GM12878 (cell line): ENCODE measurements around the gene OR5M11. TPM values are rescaled to one million over a fixed set of nuclear protein-coding genes. Genes with fewer than 3 reads are reported as not detected.

Source experiments
- ATAC-seq: fragments of 200-7000 bp; cut with Tn5 transposase; 3 replicates; pipeline ENCODE4 v1.9.1; 2020; ENCODE audit warnings: mild to moderate bottlenecking, moderate library complexity
- BruUV-seq: library from RNA; stranded (reverse); fragments of 400-500 nt; replicated peaks from 2 replicates; lab custom pipeline; 2021; lab: Mats Ljungman, UMichigan
- CTCF ChIA-PET: fragments of 300-600 bp; sonication (Branson Sonifier 250); formaldehyde crosslinking; extraction: SDS; loops from one replicate; lab custom pipeline; 2021; ENCODE audit warnings: inconsistent platforms; lab: Yijun Ruan, JAX
- POLR2A ChIA-PET: fragments of 350-600 bp; formaldehyde crosslinking; extraction: SDS; loops from one replicate; lab custom pipeline; 2021; ENCODE audit warnings: inconsistent platforms; lab: Charles Lee
- RAD21 ChIA-PET: fragments of 300-600 bp; sonication (Branson Sonifier 250); formaldehyde crosslinking; loops from one replicate; lab custom pipeline; 2023; ENCODE audit warnings: antibody characterized with exemption; ENCODE audit not compliant: unreplicated experiment; lab: Charles Lee
- SMC1A ChIA-PET: fragments of 300-600 bp; sonication (Branson Sonifier 250); formaldehyde crosslinking; loops from one replicate; lab custom pipeline; 2023; ENCODE audit not compliant: unreplicated experiment, uncharacterized antibody; lab: Charles Lee
- DNase-seq: peaks from one replicate; pipeline ENCODE4 v3.0.0-alpha.2; 2011; ENCODE audit warnings: low read depth, low spot score
- FAIRE-seq: peaks from 3 replicates; lab custom pipeline; 2011; peaks lifted over from hg19 to GRCh38; lab: Jason Lieb, UNC
- H2AFZ ChIP-seq: 2 replicates; pipeline ENCODE4 v1.6.0; 2011; ENCODE audit warnings: low read depth, low read length, control low read depth; ENCODE audit not compliant: control insufficient read depth
- H3K27ac ChIP-seq: 2 replicates; pipeline ENCODE4 v1.5.1; 2011; ENCODE audit warnings: control low read depth; ENCODE audit not compliant: control insufficient read depth, insufficient read depth
- H3K27me3 ChIP-seq, 2 experiments: replicated peaks in 1 of 2; 2 replicates each; pipeline versions ENCODE4 v1.6.0 to v1.6.1; 2011; ENCODE audit warnings: low read length in 1 of 2; ENCODE audit not compliant: control insufficient read depth in 2 of 2, insufficient read depth in 2 of 2
- H3K36me3 ChIP-seq, 2 experiments: 2 replicates each; pipeline ENCODE4 v1.5.1; 2011; ENCODE audit warnings: low read length in 1 of 2; ENCODE audit not compliant: control insufficient read depth in 2 of 2, insufficient read depth in 2 of 2
- H3K4me1 ChIP-seq: 2 replicates; pipeline ENCODE4 v1.6.1; 2011; ENCODE audit warnings: mild to moderate bottlenecking, low read length, moderate library complexity, mixed read lengths; ENCODE audit not compliant: control insufficient read depth, insufficient read depth
- H3K4me2 ChIP-seq: 2 replicates; pipeline ENCODE4 v1.6.0; 2011; ENCODE audit warnings: control low read depth; ENCODE audit not compliant: control insufficient read depth, insufficient read depth
- H3K4me3 ChIP-seq: fragments of 200-600 bp; sonication (generic); 2 replicates; pipeline ENCODE4 v1.5.1; 2016
- H3K79me2 ChIP-seq: 2 replicates; pipeline ENCODE4 v1.6.0; 2011; ENCODE audit warnings: low read length; ENCODE audit not compliant: control insufficient read depth, insufficient read depth
- H3K9ac ChIP-seq: 2 replicates; pipeline ENCODE4 v1.8.0; 2011; ENCODE audit warnings: low read length, control low read depth, mixed read lengths; ENCODE audit not compliant: control insufficient read depth, insufficient read depth
- H3K9me3 ChIP-seq: replicated peaks from 3 replicates; pipeline ENCODE4 v1.5.1; 2011; ENCODE audit warnings: mild to moderate bottlenecking, low read length; ENCODE audit not compliant: control insufficient read depth, insufficient read depth
- H4K20me1 ChIP-seq: 2 replicates; pipeline ENCODE4 v1.6.0; 2011; ENCODE audit not compliant: control insufficient read depth, insufficient read depth
- TCF7 ChIP-seq: IDR thresholded peaks from 2 replicates; pipeline ENCODE4 v1.6.1; 2014; ENCODE audit warnings: antibody characterized with exemption, borderline replicate concordance
- ZNF24 ChIP-seq: fragments of 450-650 bp; IDR thresholded peaks from 2 replicates; pipeline ENCODE4 v1.6.1; 2017; ENCODE audit warnings: antibody characterized with exemption, mild to moderate bottlenecking
- WGBS: methylation state at CpG from one replicate; pipeline ENCODE4 v1.1.6; 2016; ENCODE audit warnings: low lambda C conversion rate; ENCODE audit not compliant: insufficient replicate concordance, insufficient coverage; ENCODE audit errors: missing lambda C conversion rate; 5-methylcytosine and 5-hydroxymethylcytosine counted together
- in situ Hi-C: fragments of 300-500 bp; cut with MboI; formaldehyde crosslinking; loops from 9 replicates; pipeline ENCODE4 v1.14.3; 2018; ENCODE audit warnings: mixed read lengths
- intact Hi-C: fragments of 100-400 bp; cut with micrococcal nuclease; formaldehyde crosslinking; loops from one replicate; pipeline ENCODE4 v1.14.2; 2022; ENCODE audit not compliant: unreplicated experiment
- polyA plus RNA-seq, 11 experiments: library from polyadenylated mRNA; depleted of rRNA in 4 of 11; unstranded in 6 of 11; stranded (reverse) in 5 of 11; fragments of >200 nt; fragmentation: Nextera tagmentation in 4 of 11; fragmentation: Illumina TruSeq in 1 of 11; extraction: Ambion mirVana in 4 of 11; extraction: Trizol in 1 of 11; gene quantifications; 1 replicate in 1 of 11; 2 replicates in 10 of 11; pipeline versions ENCODE4 v1.2.1 to v1.2.3, GENCODE V29; 2011 to 2016; ENCODE audit warnings: inconsistent platforms in 2 of 11, missing spikeins in 2 of 11, low read depth in 1 of 11
- total RNA-seq, 4 experiments: library from RNA; depleted of rRNA in 3 of 4; stranded (reverse); fragments of >200 nt in 3 of 4; fragmentation: Illumina TruSeq in 1 of 4; extraction: Trizol in 1 of 4; gene quantifications; 2 replicates each; pipeline versions ENCODE4 v1.2.1 to v1.2.3, GENCODE V29; 2013 to 2021
- TF ChIP-seq, protein P1 (sequence below): IDR thresholded peaks from 2 replicates; pipeline ENCODE4 v1.6.1; 2012; ENCODE audit warnings: improper control_type of control experiment, low read depth, low read length; ENCODE audit not compliant: insufficient replicate concordance

Gene OR5M11
- total and polyA plus RNA-seq, 10 of the 15 experiments (the other 5 are each of a cell fraction or from before 2014, with no cell fraction given) = not detected

DNA sequence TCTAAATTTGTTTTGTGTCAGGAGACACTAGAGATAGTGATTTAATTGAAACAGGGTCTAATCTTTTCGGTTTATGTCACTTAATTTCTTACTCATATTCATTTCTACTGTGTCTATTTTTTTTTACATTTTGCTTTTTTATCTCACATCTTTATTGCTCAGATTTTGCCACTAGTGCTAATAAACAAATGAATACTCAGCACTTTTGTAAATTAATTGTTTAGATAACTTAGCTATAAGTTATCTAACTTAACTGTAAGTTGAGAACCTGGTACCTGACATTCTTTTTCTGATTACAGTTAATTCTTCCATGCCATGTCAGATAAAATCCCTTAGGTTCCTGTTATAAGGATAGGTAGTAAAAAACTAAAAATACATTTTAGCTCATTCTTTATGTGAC, 29.8 kb downstream of the OR5M11 start:
- ChIA-PET SMC1A (interaction anchor here (0.7 kb wide), 2 partner anchors 141 to 736 kb away, joined by 3 read pairs; no protein-coding TSS in a partner anchor), RAD21 (no interaction called here), CTCF (interaction anchor here (0.6 to 0.8 kb wide), 2 partner anchors 10 to 19 kb away, joined by 3 read pairs; no protein-coding TSS in a partner anchor), POLR2A (no interaction called here)
- H3K36me3 ChIP-seq = no peaks in the 10 kb centered on the region
- no peak for DNase-seq
- no peak for FAIRE-seq
- H3K9me3 ChIP-seq = no peaks in the 10 kb centered on the region
- H2AFZ ChIP-seq = no peak overlapping the region
- no peak overlapping the region for H3K27ac ChIP-seq
- H3K79me2 ChIP-seq = no peaks in the 10 kb centered on the region
- H3K9ac ChIP-seq = no peak overlapping the region
- no TSS peak for BruUV-seq
- H3K4me1 ChIP-seq = no peaks in the 10 kb centered on the region
- ATAC-seq = no peak
- H3K27me3 ChIP-seq = no peaks in the 10 kb centered on the region
- H3K4me2 ChIP-seq = no peak overlapping the region
- intact Hi-C loops (no loop called here), in situ Hi-C loops (no loop called here)
- no peaks in the 10 kb centered on the region for H4K20me1 ChIP-seq
- WGBS = 0% methylated on average over 1 of the region's 1 CpG
- no peak overlapping the region for H3K4me3 ChIP-seq
- TF ChIP-seq ZNF24 (no peak), TCF7 (no peak)
- TF ChIP-seq, protein P1, sequence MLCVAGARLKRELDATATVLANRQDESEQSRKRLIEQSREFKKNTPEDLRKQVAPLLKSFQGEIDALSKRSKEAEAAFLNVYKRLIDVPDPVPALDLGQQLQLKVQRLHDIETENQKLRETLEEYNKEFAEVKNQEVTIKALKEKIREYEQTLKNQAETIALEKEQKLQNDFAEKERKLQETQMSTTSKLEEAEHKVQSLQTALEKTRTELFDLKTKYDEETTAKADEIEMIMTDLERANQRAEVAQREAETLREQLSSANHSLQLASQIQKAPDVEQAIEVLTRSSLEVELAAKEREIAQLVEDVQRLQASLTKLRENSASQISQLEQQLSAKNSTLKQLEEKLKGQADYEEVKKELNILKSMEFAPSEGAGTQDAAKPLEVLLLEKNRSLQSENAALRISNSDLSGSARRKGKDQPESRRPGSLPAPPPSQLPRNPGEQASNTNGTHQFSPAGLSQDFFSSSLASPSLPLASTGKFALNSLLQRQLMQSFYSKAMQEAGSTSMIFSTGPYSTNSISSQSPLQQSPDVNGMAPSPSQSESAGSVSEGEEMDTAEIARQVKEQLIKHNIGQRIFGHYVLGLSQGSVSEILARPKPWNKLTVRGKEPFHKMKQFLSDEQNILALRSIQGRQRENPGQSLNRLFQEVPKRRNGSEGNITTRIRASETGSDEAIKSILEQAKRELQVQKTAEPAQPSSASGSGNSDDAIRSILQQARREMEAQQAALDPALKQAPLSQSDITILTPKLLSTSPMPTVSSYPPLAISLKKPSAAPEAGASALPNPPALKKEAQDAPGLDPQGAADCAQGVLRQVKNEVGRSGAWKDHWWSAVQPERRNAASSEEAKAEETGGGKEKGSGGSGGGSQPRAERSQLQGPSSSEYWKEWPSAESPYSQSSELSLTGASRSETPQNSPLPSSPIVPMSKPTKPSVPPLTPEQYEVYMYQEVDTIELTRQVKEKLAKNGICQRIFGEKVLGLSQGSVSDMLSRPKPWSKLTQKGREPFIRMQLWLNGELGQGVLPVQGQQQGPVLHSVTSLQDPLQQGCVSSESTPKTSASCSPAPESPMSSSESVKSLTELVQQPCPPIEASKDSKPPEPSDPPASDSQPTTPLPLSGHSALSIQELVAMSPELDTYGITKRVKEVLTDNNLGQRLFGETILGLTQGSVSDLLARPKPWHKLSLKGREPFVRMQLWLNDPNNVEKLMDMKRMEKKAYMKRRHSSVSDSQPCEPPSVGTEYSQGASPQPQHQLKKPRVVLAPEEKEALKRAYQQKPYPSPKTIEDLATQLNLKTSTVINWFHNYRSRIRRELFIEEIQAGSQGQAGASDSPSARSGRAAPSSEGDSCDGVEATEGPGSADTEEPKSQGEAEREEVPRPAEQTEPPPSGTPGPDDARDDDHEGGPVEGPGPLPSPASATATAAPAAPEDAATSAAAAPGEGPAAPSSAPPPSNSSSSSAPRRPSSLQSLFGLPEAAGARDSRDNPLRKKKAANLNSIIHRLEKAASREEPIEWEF = no peak
- TF ChIP-seq, all 136 proteins: peak for 0
